ENCODE measurements around the gene GABRA5. TPM values are rescaled to one million over a fixed set of nuclear protein-coding genes. Genes with fewer than 3 reads are reported as not detected.

Gene GABRA5
- total and polyA plus RNA-seq, 2 of the 8 experiments (the other 6 are each of a cell fraction or from before 2014, with no cell fraction given) = 15.0 to 29.6 TPM

GRCh38 chr15:26941489-26941888, 74.6 kb downstream of the GABRA5 start:
- Histone ChIP-seq H3K18ac (ENCODE audit: extremely low read depth, low read length) (no peak overlapping the region), H2AFZ (ENCODE audit: low read length) (no peak overlapping the region), H3K9ac (replicated peaks in 1 of 4; ENCODE audit: extremely low read depth in 1 of 4, low read depth in 3 of 4, low read length in 3 of 4) (no peak overlapping the region), H3K4me1 (replicated peaks in 1 of 4; ENCODE audit: control insufficient read depth in 3 of 4, insufficient read depth in 4 of 4, low read length in 3 of 4) (peaks cover 0 to 2% (median under 1%) of the 10 kb centered on the region in 4 experiments; a peak in 1 of 7 replicates), H3K79me1 (ENCODE audit: low read depth, low read length) (no peaks in the 10 kb centered on the region), H4K91ac (replicated peaks; ENCODE audit: insufficient read length, low read length) (no peak overlapping the region), H3K4me3 (ENCODE audit: extremely low read depth in 1 of 4, insufficient read depth in 2 of 4, low read depth in 3 of 4, low read length in 4 of 4) (no peak overlapping the region), H3K4me2 (ENCODE audit: insufficient read depth in 1 of 2, low read depth in 2 of 2, low read length in 2 of 2) (no peak overlapping the region), H3K56ac (replicated peaks; ENCODE audit: insufficient read length, low read depth, low read length) (no peak overlapping the region), H3K14ac (ENCODE audit: insufficient read length) (no peak overlapping the region), H2BK120ac (replicated peaks; ENCODE audit: low read depth, low read length) (no peak overlapping the region), H2BK15ac (ENCODE audit: low read length) (no peak overlapping the region), H2BK20ac (ENCODE audit: low read length) (no peak overlapping the region), H2BK12ac (ENCODE audit: low read depth, low read length) (no peak overlapping the region), H3K36me3 (ENCODE audit: control insufficient read depth in 2 of 4, insufficient read depth in 4 of 4, low read length in 3 of 4) (no peaks in the 10 kb centered on the region), H3K23me2 (ENCODE audit: low read depth, low read length) (no peaks in the 10 kb centered on the region), H4K8ac (ENCODE audit: extremely low read depth, insufficient read depth, low read length) (no peak overlapping the region), H3K79me2 (ENCODE audit: control insufficient read depth in 1 of 2, insufficient read depth in 2 of 2, low read length in 2 of 2) (no peaks in the 10 kb centered on the region), H3K27me3 (replicated peaks in 1 of 4; ENCODE audit: control insufficient read depth in 3 of 4, extremely low read depth in 1 of 4, insufficient read depth in 3 of 4, low read length in 3 of 4) (no peaks in the 10 kb centered on the region), H2BK5ac (ENCODE audit: low read depth, low read length) (no peak overlapping the region), H2AK5ac (ENCODE audit: low read depth, low read length) (no peak overlapping the region), H4K20me1 (replicated peaks in 1 of 2; ENCODE audit: control insufficient read depth in 1 of 2, insufficient read depth in 2 of 2, low read length in 2 of 2) (no peaks in the 10 kb centered on the region), H3K23ac (ENCODE audit: insufficient read length) (no peak overlapping the region), H3K27ac (ENCODE audit: low read depth, low read length) (no peak overlapping the region), H3K9me3 (ENCODE audit: insufficient read depth in 2 of 2, low read depth in 1 of 2, low read length in 1 of 2) (no peaks in the 10 kb centered on the region), H4K5ac (ENCODE audit: insufficient read length, low read depth, low read length) (no peak overlapping the region), H3K4ac (replicated peaks; ENCODE audit: insufficient read length, low read depth, low read length) (no peak overlapping the region)
- CTCF ChIA-PET (ENCODE audit: partially characterized antibody) = interaction anchor here (0.6 to 1.4 kb wide), 3 partner anchors 17 to 64 kb away, joined by 3 to 5 read pairs (median 4); no protein-coding TSS in a partner anchor
- DNase-seq (ENCODE audit: low read depth in 1 of 2, low spot score in 2 of 2) = no peak
- 90% methylated on average over 5 of the region's 5 CpGs; no CpG with 5 or more reads in 1 of the 2 experiments for WGBS, 2 experiments (ENCODE audit: extremely low coverage in 1 of 2, insufficient coverage in 1 of 2, insufficient read length in 1 of 2, insufficient replicate concordance in 2 of 2, low coverage in 1 of 2, low lambda C conversion rate in 2 of 2, missing lambda C conversion rate in 1 of 2)
- no peak for TF ChIP-seq BRCA1 (IDR thresholded peaks at IDR 0.05; ENCODE audit: low read depth, low read length)
- TF ChIP-seq ZNF274 (IDR thresholded peaks at IDR 0.05; ENCODE audit: borderline replicate concordance, extremely low read depth, low read length) = no peak
- POLR2A ChIA-PET (ENCODE audit: partially characterized antibody) = no interaction called here
- FAIRE-seq = no peak

Measured in H1 (cell line).